NCI-H2227 treated with DMSO at 0.1 percent for 48 hours (cell line): ENCODE results near the gene PRSS27.
"Not testable (repeated sequence)": the region's sequence is repeated elsewhere in the genome, so short reads cannot be mapped to it uniquely, and the experiment has no call there.

ENCODE experiments used
- DNase-seq: peaks from one replicate; lab custom pipeline; 2025; lab: John Stamatoyannopoulos, UW

PRSS27 gene

GRCh38 chr16:2724816-2725348, 4.9 kb upstream of the PRSS27 start:
- DNase-seq = no peak

DNA sequence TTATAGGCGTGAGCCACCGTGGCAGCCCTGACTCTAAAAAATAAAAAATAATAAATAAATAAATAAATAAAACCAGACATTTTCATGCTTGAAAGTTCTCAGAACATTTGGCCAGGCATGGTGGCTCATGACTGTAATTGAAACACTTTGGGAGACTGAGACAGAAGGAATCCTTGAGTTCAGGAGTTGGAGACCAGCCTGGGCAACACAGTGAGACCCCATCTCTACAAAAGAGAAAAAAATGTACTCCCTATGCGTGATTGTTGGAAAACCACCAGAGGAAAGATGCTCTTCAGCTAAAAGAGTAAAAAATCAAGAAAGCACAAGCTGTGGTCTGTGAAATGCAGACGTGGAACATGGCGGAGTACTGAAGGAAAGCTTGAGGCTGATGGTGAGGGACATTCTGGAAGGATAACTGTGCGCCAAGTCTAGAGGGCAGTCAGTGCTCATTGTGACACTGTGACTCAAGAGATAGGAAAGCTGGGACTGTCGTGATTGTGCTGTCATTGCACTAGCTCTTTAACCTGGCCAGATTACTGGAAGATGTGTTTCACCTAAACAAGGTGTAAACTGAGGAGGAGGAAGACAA, 4.2 kb upstream of the PRSS27 start:
- no peak for DNase-seq

GRCh38 chr16:2721634-2722173, 1.7 kb upstream of the PRSS27 start:
- DNase-seq = not testable (repeated sequence)

- peak; percentile 82 for DNase-seq
Measured at GRCh38 chr16:2720719-2721633, 952 bp upstream of the PRSS27 start.

DNA sequence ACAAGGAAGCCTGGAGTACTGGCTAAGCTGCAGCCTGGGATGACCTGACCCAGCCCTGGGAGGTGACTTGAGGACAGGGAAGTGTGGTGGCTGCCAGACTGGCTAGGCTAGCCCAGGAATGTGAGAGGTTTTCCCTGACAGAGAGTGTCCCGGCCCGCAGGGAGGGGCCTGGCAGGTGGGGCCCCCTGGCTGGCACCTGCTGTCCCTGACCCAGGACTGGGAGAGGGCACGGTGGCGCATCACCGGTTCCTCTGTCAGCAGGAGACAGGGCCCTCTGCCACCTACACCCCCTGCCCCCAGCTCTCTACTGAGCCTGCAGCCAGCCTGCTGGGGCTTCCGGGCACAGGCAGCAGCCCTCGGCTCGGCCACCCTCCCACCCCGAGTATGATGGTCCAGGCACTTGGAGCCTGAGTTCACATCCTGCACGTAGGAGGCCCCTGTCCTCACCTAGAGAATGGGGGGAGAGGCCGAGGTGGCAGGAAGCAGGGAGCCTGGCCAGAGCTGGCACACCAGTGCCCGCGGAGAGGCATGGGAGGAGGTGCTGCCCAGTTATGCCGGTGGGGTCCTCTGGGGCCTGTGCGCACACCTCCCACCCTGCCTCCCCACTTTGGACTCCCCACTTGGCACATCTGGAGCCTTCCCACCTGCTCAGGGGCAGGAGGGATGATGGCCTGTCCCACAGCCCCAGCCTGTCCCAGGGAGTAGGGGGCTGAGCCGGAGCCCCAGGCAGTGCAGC, 528 bp downstream of the PRSS27 start:
- DNase-seq = no peak

DNA sequence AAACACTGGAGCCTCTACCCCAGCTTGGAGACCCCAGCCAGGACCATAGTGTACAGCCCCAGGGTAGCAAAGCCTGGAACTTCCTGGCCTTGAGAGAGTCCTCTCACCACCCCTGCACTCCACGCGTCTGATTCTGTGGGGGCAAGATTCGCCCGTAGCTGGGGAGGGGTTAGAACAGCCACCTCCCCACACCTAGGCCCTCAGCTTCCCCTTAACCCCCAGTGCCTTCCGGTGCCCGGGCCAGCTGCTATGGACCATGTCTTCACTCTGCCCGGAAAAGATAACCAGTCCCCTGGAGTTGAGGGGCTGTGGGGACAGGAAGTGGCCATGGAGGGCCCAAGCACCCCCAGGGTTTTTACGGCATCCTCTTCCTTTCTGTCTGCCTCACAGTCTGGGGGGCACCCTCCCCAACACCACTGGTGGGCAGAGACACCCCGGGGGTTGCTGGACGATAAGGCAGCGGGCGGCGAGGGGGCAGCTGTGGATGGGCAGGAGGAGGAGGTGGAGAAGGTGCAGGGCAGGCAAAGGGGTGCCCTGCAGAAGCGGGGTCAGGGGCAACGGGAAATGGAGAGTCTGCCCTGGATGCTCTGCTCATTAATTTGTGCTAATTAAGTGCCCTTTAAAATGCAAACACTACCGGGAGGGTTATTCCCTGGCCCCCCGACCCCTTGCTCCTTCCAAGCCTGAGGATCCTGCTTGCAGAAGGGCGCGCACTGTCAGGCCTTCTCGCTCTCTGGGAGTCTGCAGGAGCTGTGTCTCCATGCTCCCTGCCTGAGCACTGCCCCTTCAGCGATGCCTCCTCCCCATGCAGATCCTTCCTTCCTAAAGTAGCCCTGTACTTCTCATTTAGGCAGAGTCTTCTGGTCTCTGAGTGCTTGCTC, 2.4 kb downstream of the PRSS27 start:
- no peak for DNase-seq

DNA sequence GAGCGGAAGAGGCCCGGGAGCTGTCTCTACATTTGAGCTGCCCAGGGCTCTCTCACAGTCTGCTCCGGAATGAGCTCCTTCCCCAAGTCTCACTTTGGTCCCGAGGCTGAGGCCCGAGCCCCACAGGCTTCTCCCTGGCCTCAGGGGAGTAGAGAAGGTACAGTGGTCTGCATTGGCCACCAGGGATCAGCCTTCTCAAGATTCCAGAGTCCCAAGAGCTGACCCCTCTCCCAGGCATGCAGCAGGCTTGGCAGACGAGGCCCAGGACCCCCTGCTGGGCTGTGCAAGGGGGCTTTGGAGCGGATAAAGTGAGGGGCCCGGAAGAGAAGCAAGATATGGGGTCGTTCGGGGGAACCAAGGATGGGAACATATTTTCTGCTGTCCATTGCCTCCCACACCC, 3.1 kb downstream of the PRSS27 start:
- DNase-seq = no peak

DNA sequence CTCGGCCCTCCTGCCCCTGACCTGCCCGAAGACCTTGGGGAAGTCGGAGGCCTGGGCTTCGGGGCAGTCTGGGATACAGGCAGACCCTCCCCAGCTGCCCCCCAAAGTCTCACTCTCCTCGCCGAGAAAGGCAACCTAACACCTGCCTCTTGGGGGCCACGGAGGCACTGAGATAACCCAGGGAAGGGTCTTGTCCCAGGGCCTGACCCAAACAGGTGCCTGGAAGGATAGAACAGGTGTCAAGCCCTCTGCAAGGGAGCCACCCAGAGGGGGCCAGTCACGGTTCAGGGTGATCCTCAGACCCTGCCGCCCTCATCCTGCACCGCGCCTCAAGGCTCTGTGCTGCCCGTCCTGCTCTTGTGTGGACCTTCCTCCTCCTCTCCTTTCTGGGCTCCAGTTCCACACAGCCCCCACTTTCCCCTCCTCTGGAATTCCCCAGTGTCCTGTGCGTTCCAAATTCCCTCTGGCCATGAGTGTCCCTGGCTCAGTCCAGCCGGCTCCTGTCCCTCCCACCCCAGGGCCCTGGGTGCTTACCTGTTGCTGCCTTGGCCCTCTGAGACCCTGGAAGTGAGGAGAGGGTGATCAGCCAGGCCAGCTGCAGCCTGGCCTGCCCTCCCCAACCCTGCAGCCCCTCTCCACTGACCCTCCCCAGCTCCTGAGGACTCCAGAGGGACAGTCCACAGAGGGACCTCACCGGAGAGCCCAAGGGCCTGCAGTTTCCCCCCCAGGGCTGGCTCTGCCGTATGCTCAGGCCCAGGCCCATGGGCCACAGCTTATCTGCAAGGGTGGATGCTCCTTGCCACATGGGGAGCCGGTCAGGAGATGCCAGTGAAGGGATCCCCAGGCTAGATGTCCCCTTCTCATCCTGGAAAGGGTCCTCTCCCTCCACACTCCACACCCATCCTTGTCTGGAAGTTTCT, 3.8 kb downstream of the PRSS27 start:
- no peak for DNase-seq

GRCh38 chr16:2715519-2715918, 4.5 kb downstream of the PRSS27 start:
- peak; percentile 7 for DNase-seq

DNA sequence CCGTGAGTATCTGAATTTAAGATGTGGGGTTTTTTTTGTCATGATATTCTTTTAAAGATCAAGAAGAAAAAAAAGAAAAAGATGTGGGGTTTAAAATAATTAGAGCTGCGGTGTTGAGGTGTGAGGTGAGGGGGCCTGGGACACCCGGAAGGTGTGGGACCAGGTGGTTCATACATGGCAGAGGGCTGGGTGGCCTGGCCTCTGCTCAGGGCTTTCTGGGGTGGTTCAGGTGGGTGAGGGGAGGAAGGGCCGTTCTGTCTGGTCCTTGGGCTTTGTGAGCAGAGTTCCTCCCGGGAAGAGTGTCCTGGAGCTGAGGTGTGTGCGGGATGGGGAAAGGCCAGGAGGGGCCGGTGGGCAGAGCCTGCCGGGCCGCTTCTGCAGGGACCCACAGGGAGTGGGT, 5.0 kb downstream of the PRSS27 start:
- DNase-seq = no peak

DNA sequence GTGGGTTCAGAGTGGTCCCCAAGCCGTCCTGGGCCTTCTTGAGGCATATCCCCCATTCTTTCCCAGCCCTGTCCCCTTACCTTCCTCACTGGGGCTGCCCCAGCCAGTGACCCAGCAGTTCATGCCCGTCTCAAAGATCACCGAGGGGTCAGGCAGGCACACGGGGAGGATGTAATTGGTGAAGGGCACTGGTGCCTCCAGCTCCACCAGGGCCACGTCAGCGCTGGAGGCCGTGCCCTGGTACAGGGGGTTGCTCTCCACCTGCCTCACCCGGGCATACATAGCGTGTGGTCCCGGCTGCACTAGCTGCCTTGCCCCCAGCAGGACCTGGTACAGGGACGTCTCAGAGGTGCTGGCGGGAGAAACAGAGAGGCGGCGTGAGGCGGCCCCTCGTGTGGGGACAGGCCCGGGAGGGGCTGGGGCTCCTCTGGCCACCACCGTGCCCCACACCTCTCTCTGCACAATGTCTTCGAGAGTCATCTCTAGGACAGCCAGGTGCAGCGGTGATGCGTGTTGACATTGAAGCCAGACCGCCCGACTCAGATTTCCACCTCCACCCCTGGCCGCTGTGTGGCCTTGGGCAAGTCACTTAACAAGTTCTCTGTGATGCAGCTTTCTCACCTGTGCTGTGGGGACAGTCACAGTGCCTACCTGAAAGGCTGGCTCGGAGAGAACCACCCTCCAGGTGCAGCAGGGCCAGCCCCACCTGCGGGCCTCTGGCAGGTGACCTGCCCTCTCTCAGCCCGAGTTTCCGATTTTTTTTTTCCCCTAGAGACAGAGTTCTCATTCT, 5.8 kb downstream of the PRSS27 start:
- DNase-seq = no peak

DNA sequence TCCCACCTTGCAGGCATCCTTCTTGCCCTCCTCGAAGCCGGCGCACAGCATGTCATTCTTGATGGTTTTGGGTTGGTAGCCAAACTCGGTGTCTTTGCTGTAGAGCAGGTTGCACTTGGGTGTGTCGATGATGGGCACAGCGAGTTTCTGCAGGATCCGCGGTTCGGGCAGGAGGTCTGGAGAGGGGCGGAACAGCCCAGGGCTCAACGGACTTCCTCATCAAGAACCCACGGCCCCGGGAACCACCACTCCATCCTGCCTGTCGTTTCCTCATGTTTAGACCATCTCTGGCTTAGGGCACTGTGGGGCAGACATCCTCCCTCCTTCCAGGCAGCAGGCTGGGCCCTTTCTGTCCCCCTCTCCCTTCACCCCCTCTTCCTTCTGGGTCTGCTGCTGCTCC, 6.5 kb downstream of the PRSS27 start:
- no peak for DNase-seq

DNA sequence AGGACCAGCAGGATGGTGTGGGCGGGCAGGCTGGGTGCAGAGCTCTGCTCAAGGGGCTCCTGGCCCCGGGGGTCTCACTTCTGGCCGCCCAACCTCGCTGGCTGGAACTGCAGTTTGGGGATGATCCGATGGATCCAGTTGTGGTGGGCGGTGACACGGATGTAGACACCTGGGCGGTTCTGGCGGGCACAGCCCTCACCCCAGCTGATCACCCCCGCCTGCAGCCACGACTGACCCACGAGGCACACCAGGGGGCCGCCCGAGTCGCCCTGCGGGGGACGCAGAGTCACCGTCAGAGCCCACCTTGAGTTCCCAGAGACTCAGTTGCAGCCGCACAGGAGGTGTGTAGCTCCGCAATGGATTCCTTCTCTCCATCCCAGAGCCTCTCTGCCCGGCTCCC, 7.5 kb downstream of the PRSS27 start:
- no peak for DNase-seq

DNA sequence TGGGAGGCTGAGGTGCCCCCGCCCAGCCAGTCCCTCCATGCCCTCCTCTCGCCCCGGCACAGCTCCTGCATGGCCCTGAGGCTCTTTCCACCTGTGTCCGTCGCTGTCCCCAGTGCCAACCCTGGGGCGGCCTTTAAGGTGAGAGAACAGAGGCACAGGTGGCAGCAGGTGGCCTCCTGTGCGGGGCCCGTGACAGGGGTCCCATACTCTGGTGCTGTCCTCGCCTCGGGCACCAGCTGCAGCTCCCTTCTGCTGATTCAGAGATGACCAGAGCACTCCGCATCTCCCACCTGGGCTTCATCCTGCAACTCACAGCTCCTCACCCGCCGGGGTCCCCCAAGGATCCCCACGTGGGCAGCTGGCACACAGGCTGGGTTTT, 8.0 kb downstream of the PRSS27 start:
- DNase-seq = no peak

DNA sequence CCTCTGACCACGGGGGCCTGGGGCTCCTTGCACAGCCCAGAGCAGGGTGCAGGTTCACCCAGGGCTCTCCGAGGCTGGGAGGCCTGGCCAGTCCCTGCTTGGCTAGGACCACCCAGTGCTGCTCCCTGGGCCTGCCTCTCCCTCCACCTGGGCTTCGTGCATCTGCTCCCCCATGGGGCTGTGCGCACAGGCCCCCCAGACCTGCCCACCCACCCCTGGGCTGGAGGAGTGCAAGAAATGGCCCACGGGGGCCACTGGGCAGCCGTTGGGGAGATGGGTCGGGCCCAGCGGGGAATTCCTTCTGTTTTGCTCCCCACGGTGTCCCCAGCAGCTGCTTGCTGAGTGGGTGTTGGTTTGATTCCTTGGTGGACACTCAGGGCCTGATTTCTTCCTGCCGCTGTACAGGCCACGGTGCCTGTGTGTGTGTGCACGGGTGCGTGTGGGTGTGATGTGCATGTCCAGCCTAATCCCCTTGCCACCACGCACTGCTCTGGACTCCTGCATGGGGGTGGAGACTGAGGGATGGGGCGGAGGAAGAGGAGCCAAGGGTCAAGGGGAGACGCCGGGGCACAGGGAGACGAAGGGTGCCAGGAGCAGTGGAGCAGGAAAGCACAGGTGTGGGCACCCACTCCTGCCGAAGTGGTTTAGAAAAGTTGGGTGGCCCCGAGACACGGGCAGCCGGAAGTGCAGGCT, 8.5 kb downstream of the PRSS27 start:
- DNase-seq = no peak

DNA sequence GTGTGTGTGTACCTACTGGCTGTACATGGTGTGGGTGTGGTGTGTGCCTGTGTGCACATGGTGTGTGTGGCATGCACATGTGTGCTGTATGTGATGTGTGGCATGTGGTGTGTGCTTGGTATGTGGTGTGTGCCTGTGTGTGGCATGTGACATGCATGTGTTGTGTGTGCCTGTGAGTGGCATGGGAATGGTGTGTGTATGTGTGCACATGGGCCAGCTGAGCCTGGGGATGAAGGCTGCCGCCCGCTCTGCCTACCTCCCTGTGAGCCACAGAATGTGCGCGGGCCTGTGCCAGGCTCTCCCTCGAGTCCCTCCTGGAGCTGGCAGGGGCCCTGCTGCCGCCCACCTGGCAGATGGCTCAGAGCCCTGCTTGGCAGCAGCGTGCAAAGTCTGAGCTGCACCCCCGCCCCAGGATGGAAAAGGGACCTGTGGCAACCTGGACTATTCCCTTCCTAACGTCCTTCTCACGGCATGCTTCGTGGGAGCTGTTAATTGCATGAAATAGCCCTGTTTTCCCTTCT, 9.3 kb downstream of the PRSS27 start:
- DNase-seq = no peak

- no peak for DNase-seq
Measured at GRCh38 chr16:2710021-2710710, 9.9 kb downstream of the PRSS27 start.

DNA sequence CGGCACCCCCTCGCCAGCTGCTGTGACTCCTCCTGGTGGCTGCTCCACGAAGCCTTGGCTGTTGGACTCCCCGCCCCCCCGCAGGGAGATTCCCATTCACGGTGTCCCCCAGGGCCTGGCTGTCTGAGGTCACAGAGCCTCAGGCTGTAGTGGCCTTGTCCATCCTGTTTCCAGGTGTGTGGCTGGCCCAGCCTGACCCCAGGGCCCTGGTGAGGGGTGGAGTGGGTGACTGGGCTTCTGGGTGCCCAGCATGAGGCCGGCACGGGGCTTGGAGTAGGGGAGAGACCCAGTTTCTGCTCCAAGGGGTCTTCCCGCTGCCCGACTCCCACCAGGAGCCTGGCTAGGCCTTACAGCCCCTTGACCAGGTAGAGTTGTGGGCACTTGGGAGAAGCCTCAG, 10.4 kb downstream of the PRSS27 start:
- no peak for DNase-seq
